H9 (cell line): ENCODE data around the gene DCAF4L1. TPM values are rescaled to one million over a fixed set of nuclear protein-coding genes. Genes with fewer than 3 reads are reported as not detected.

ENCODE experiments used
- DNase-seq: peaks from one replicate; pipeline ENCODE4 v3.0.0-alpha.2; 2017
- H2AFZ ChIP-seq: one replicate; pipeline ENCODE4 v1.6.1; 2013; ENCODE audit warnings: mild to moderate bottlenecking, low read length, control low read depth, moderate library complexity
- H2AK5ac ChIP-seq: 2 replicates; pipeline ENCODE4 v1.6.1; 2013; ENCODE audit warnings: low read length, control low read depth, mixed read lengths; ENCODE audit not compliant: insufficient read length
- H2BK120ac ChIP-seq: one replicate; pipeline ENCODE4 v1.6.1; 2013; ENCODE audit warnings: low read depth, mild to moderate bottlenecking, low read length, control low read depth, inconsistent platforms; ENCODE audit not compliant: poor library complexity, severe bottlenecking
- H2BK12ac ChIP-seq: 2 replicates; pipeline ENCODE4 v1.6.1; 2013; ENCODE audit warnings: low read length, control low read depth, mixed read lengths, low read depth; ENCODE audit not compliant: insufficient read length
- H2BK15ac ChIP-seq: 2 replicates; pipeline ENCODE4 v1.6.1; 2013; ENCODE audit warnings: low read depth, low read length, control low read depth
- H2BK20ac ChIP-seq: one replicate; pipeline ENCODE4 v1.6.1; 2013; ENCODE audit warnings: low read depth, mild to moderate bottlenecking, low read length, control low read depth, inconsistent platforms; ENCODE audit not compliant: poor library complexity, severe bottlenecking
- H2BK5ac ChIP-seq: 2 replicates; pipeline ENCODE4 v1.6.1; 2013; ENCODE audit warnings: low read length, control low read depth, mixed read lengths; ENCODE audit not compliant: insufficient read length
- H3K14ac ChIP-seq: 2 replicates; pipeline ENCODE4 v1.6.1; 2013; ENCODE audit warnings: low read length, control low read depth; ENCODE audit not compliant: insufficient read depth
- H3K18ac ChIP-seq: 2 replicates; pipeline ENCODE4 v1.6.1; 2013; ENCODE audit warnings: low read depth, mild to moderate bottlenecking, mixed read lengths, low read length, control low read depth; ENCODE audit not compliant: insufficient read length
- H3K23ac ChIP-seq: 2 replicates; pipeline ENCODE4 v1.6.1; 2013; ENCODE audit warnings: low read length, control low read depth, mixed read lengths, low read depth; ENCODE audit not compliant: insufficient read length
- H3K23me2 ChIP-seq: 2 replicates; pipeline ENCODE4 v1.6.1; 2013; ENCODE audit warnings: low read depth, mild to moderate bottlenecking, mixed read lengths, low read length, control low read depth; ENCODE audit not compliant: insufficient read length, poor library complexity, severe bottlenecking
- H3K27ac ChIP-seq: 2 replicates; pipeline ENCODE4 v1.5.1; 2013; ENCODE audit warnings: low read length, control low read depth, mixed read lengths, low read depth; ENCODE audit not compliant: insufficient read length
- H3K27me3 ChIP-seq: 2 replicates; pipeline ENCODE4 v1.6.1; 2013; ENCODE audit warnings: low read length, control low read depth, inconsistent platforms; ENCODE audit not compliant: insufficient read depth
- H3K4ac ChIP-seq: 2 replicates; pipeline ENCODE4 v1.6.1; 2013; ENCODE audit warnings: low read depth, mild to moderate bottlenecking, control low read depth, inconsistent platforms, low read length, moderate library complexity
- H3K4me1 ChIP-seq: 2 replicates; pipeline ENCODE4 v1.6.1; 2013; ENCODE audit warnings: low read length, control low read depth, inconsistent platforms; ENCODE audit not compliant: insufficient read depth
- H3K4me2 ChIP-seq: 2 replicates; pipeline ENCODE4 v1.6.1; 2013; ENCODE audit warnings: low read length, control low read depth, mixed read lengths; ENCODE audit not compliant: insufficient read length, insufficient read depth
- H3K56ac ChIP-seq: 2 replicates; pipeline ENCODE4 v1.6.1; 2013; ENCODE audit warnings: low read depth, mild to moderate bottlenecking, mixed read lengths, low read length, control low read depth; ENCODE audit not compliant: insufficient read length
- H3K79me1 ChIP-seq: 2 replicates; pipeline ENCODE4 v1.6.1; 2013; ENCODE audit warnings: low read depth, mild to moderate bottlenecking, moderate library complexity, low read length, control low read depth, inconsistent platforms; ENCODE audit not compliant: insufficient read depth, poor library complexity, severe bottlenecking
- H3K79me2 ChIP-seq: 2 replicates; pipeline ENCODE4 v1.6.1; 2013; ENCODE audit warnings: low read length, control low read depth, inconsistent platforms; ENCODE audit not compliant: insufficient read depth
- H3K9ac ChIP-seq: 2 replicates; pipeline ENCODE4 v1.6.1; 2013; ENCODE audit warnings: low read length, control low read depth, mixed read lengths; ENCODE audit not compliant: insufficient read length; ENCODE audit errors: extremely low read depth
- H3K9me3 ChIP-seq: one replicate; pipeline ENCODE4 v1.6.1; 2013; ENCODE audit warnings: low read depth, low read length, inconsistent platforms; ENCODE audit not compliant: control insufficient read depth
- H3T11ph ChIP-seq: one replicate; pipeline ENCODE4 v1.6.1; 2013; ENCODE audit warnings: mild to moderate bottlenecking, low read length, control low read depth, inconsistent platforms
- H4K20me1 ChIP-seq: one replicate; pipeline ENCODE4 v1.6.1; 2013; ENCODE audit not compliant: control insufficient read depth, insufficient read length, insufficient read depth
- H4K5ac ChIP-seq: 2 replicates; pipeline ENCODE4 v1.6.1; 2013; ENCODE audit warnings: low read depth, mild to moderate bottlenecking, mixed read lengths, low read length, control low read depth; ENCODE audit not compliant: insufficient read length
- H4K8ac ChIP-seq: replicated peaks from 2 replicates; pipeline ENCODE4 v1.6.1; 2013; ENCODE audit warnings: low read length, control low read depth, mixed read lengths, low read depth; ENCODE audit not compliant: insufficient read length
- H4K91ac ChIP-seq: 2 replicates; pipeline ENCODE4 v1.6.1; 2013; ENCODE audit warnings: low read depth, mild to moderate bottlenecking, moderate library complexity, mixed read lengths, low read length, control low read depth; ENCODE audit not compliant: insufficient read length
- H3K27ac Mint-ChIP-seq, 3 experiments: 2 replicates in 2 of 3; 3 replicates in 1 of 3; pipeline ENCODE4 v1.8.0; 2020 to 2021; ENCODE audit warnings: mixed read lengths in 3 of 3, mild to moderate bottlenecking in 1 of 3, moderate library complexity in 1 of 3
- H3K27me3 Mint-ChIP-seq: 2 replicates; pipeline ENCODE4 v1.8.0; 2021; ENCODE audit warnings: low read depth, mild to moderate bottlenecking, moderate library complexity, mixed read lengths
- H3K36me3 Mint-ChIP-seq, 3 experiments: 2 replicates in 2 of 3; 3 replicates in 1 of 3; pipeline ENCODE4 v1.8.0; 2020 to 2021; ENCODE audit warnings: low read depth in 3 of 3, mixed read lengths in 3 of 3; ENCODE audit not compliant: insufficient read depth in 1 of 3
- H3K4me1 Mint-ChIP-seq, 2 experiments: 2 replicates each; pipeline ENCODE4 v1.8.0; 2020; ENCODE audit warnings: mixed read lengths in 2 of 2
- H3K4me3 Mint-ChIP-seq, 2 experiments: 2 replicates in 1 of 2; 3 replicates in 1 of 2; pipeline ENCODE4 v1.8.0; 2020 to 2021; ENCODE audit warnings: mild to moderate bottlenecking in 2 of 2, mixed read lengths in 2 of 2, moderate library complexity in 1 of 2
- H3K9me3 Mint-ChIP-seq, 2 experiments: 2 replicates in 1 of 2; 3 replicates in 1 of 2; pipeline ENCODE4 v1.8.0; 2020; ENCODE audit warnings: mild to moderate bottlenecking in 2 of 2, mixed read lengths in 2 of 2, moderate library complexity in 1 of 2
- WGBS: extraction: QIAGEN DNeasy Blood & Tissue Kit; methylation state at CpG from one replicate; pipeline ENCODE4 v1.1.7; 2013; ENCODE audit warnings: missing lambda C conversion rate, low lambda C conversion rate, mixed read lengths; ENCODE audit not compliant: insufficient read length; ENCODE audit errors: extremely low coverage; 5-methylcytosine and 5-hydroxymethylcytosine counted together
- total RNA-seq: library from RNA; stranded (reverse); gene quantifications from 2 replicates; pipeline ENCODE4 v1.2.1, GENCODE V29; 2021
- TF ChIP-seq, protein P1 (sequence below): fragments of 200-600 bp; sonication (generic); conservative IDR thresholded peaks from 3 replicates; pipeline ENCODE4 v1.8.0; 2021; ENCODE audit warnings: antibody characterized with exemption, mild to moderate bottlenecking

Gene DCAF4L1
- total RNA-seq, 1 experiment from 2014 or later, result 0.07 TPM

- Mint-ChIP-seq H3K4me1 (peaks cover 28 to 30% of the 10 kb centered on the region in 2 experiments), H3K27ac (peak within 1 kb of the TSS; percentile 97 to 99 (median 98)), H3K27me3 (peaks cover 15% of the 10 kb centered on the region), H3K4me3 (peak within 1 kb of the TSS; percentile 97 to 100), H3K9me3 (no peaks in the 10 kb centered on the region), H3K36me3 (peaks cover 9 to 35% (median 20%) of the 10 kb centered on the region in 3 experiments)
- Histone ChIP-seq H2BK120ac (no peak within 1 kb of the TSS), H2BK12ac (no peak within 1 kb of the TSS), H4K5ac (no peak within 1 kb of the TSS), H3K79me1 (no peaks in the 10 kb centered on the region), H3T11ph (no peak within 1 kb of the TSS), H3K9ac (peak within 1 kb of the TSS; percentile 83), H3K14ac (peak within 1 kb of the TSS; percentile 76), H4K8ac (no peak within 1 kb of the TSS), H3K27me3 (no peaks in the 10 kb centered on the region), H2BK5ac (no peak within 1 kb of the TSS), H4K20me1 (no peaks in the 10 kb centered on the region), H3K23me2 (peaks cover 5% of the 10 kb centered on the region), H3K27ac (peak within 1 kb of the TSS; percentile 31), H2BK15ac (no peak within 1 kb of the TSS), H2AK5ac (no peak within 1 kb of the TSS), H3K56ac (no peak within 1 kb of the TSS), H2BK20ac (no peak within 1 kb of the TSS), H3K4me2 (peak within 1 kb of the TSS; percentile 96), H3K4ac (no peak within 1 kb of the TSS), H3K18ac (peak within 1 kb of the TSS; percentile 70), H3K4me1 (no peaks in the 10 kb centered on the region; the same call in 1 of the 2 replicates), H3K9me3 (no peaks in the 10 kb centered on the region), H4K91ac (no peak within 1 kb of the TSS), H2AFZ (peak within 1 kb of the TSS; percentile 34), H3K23ac (no peak within 1 kb of the TSS), H3K79me2 (peaks cover 9% of the 10 kb centered on the region; the same call in 1 of the 2 replicates)
- WGBS, result no CpG with 5 or more reads among the region's 49 CpGs
- TF ChIP-seq, protein P1, sequence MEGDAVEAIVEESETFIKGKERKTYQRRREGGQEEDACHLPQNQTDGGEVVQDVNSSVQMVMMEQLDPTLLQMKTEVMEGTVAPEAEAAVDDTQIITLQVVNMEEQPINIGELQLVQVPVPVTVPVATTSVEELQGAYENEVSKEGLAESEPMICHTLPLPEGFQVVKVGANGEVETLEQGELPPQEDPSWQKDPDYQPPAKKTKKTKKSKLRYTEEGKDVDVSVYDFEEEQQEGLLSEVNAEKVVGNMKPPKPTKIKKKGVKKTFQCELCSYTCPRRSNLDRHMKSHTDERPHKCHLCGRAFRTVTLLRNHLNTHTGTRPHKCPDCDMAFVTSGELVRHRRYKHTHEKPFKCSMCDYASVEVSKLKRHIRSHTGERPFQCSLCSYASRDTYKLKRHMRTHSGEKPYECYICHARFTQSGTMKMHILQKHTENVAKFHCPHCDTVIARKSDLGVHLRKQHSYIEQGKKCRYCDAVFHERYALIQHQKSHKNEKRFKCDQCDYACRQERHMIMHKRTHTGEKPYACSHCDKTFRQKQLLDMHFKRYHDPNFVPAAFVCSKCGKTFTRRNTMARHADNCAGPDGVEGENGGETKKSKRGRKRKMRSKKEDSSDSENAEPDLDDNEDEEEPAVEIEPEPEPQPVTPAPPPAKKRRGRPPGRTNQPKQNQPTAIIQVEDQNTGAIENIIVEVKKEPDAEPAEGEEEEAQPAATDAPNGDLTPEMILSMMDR, result peak; percentile 21; the same call in 1 of the 3 replicates
- peak; percentile 92 for DNase-seq
Measured at GRCh38 chr4:41934901-41935651, 46.5 kb upstream of the DCAF4L1 start, which contains the start of gene TMEM33. TSS of gene TMEM33 (plus strand) at chr4:41935429. CDS start at chr4:41935485, 56 bp downstream.
